GOT3 (cell line): Measurements from ENCODE around the gene RCSD1.

Source experiments
- DNase-seq: peaks from one replicate; lab custom pipeline; 2025; ENCODE audit warnings: mixed read lengths; lab: John Stamatoyannopoulos, UW

Gene RCSD1

DNA sequence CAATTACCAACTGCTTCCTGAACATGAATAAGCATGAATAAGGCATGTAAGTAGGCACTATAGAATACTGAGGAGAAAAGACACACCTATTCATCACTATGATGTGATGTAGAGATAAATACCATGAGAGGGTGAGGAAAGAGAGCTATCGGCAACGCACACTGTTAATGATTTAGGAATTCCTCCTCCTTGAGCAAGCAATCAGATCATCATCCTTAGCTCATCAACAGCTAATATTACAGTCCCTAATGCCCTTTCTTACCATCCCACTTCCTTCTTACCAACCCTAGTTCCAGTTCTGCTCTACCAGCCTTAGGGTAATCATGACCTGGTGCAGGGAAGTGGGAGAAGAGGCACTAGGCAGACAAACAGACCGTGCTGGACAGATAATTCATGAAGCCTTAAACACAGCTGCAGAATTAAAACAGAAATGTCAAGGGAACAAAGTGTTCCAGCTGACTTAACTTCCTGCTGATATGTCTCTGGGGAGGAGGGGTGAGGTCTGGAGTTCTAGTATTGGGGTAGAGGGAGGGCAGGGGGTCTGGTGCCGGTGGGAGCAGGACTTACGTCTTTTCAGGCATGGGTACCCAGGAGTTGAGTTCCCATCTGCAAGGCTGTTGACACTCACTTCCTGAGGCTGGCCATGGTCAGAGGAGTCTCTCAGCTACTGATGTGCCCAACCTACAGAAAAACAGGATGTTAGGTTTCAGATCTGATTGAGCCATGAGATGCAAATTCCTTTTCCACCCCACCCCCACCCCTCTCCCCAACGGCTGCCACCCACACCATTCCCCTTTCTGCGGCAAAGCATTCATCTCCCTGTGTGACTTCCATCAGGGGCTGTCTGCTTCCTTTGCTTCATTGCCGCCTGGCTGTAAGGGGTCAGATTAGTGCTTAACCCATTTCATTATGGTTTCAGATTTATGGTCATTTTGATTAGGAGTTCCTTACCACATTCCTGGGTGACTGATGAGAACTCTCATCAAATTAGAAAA, 12.6 kb upstream of the RCSD1 start:
- DNase-seq: no peak

- no peak for DNase-seq
Observed at GRCh38 chr1:167618366-167618765, 11.7 kb upstream of the RCSD1 start.

- DNase-seq: no peak
Observed at GRCh38 chr1:167618789-167619188, 11.2 kb upstream of the RCSD1 start.

- DNase-seq: no peak
Observed at GRCh38 chr1:167620002-167620401, 10.0 kb upstream of the RCSD1 start.

GRCh38 chr1:167621780-167622313, 8.2 kb upstream of the RCSD1 start:
- no peak for DNase-seq

GRCh38 chr1:167623951-167624350, 6.1 kb upstream of the RCSD1 start:
- DNase-seq: no peak

DNA sequence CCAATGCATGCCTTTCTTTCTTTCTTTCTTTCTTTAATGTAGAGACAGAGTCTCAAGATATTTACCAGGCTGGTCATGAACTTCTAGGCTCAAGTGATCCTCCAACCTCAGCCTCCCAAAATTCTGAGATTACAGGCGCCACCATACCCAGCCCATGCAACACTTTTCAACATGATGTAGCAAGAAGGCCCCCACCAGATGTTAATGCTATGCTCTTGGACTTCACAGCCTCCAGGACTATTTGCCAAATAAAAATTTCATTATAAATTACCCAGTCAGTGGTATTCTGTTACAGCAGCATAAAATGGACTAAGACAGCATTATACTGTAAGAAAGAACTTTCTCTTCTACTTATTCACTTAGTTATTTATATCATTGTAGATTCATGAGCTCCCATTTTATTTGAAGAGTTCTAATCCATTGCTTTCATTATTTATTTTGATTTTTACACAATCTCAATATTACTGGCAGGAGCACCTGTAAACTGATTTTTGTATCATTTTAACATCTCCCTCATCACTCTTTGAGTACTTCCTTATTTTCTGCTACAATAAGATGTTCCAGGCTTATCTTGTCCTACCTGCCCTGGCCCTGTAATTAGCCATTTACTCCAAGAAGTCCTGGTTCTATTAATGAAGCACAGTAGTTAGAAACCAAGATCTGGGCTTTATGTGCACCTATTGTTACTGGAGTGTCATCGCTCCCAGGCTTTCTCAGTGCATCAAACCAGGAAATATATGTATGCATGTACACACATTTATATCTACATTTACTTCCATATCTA, 4.8 kb upstream of the RCSD1 start:
- no peak for DNase-seq

- DNase-seq: no peak
Observed at GRCh38 chr1:167627615-167627864, 2.5 kb upstream of the RCSD1 start.

DNA sequence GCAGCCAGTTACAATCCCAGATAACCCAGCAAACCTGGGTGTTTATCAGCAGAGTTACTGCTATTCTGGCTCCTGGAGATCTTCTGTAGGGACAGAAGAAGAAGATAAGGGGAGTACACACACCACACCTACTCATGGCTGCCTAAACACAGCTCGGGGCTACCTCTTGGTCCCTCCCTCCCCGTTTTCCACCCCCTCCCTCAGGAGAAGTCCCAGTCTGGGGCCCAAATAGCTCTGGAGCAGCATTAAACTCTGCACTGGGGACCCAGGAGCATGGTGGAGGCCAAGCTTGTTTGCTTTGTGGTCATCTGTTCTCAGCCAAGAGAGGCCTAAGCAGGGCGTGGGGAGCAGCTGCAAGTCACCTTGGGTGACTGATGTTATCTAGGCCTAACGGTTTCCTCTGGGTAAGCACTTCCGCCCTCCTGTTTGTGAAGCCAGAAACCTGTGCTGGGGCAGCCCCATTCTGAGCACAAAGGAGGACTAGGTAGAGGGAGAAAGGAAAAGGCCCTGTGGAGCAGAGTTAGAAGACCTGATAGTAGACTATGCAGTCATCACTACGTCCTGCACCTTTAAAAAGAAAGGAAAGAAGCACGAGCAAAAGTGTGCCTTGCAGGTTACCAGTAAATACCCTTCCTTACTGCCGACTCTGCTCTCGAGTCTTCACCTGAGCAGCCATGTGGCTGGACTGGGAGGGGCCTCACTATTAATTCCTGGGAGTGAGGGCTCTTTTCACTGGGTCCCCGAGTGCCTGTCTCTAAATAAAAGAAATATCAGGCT, 2.0 kb upstream of the RCSD1 start:
- DNase-seq: no peak

GRCh38 chr1:167628741-167629515, 1.1 kb upstream of the RCSD1 start:
- no peak for DNase-seq

GRCh38 chr1:167630568-167631385, 745 bp downstream of the RCSD1 start:
- no peak for DNase-seq

GRCh38 chr1:167631386-167631935, 1.4 kb downstream of the RCSD1 start:
- no peak for DNase-seq

DNA sequence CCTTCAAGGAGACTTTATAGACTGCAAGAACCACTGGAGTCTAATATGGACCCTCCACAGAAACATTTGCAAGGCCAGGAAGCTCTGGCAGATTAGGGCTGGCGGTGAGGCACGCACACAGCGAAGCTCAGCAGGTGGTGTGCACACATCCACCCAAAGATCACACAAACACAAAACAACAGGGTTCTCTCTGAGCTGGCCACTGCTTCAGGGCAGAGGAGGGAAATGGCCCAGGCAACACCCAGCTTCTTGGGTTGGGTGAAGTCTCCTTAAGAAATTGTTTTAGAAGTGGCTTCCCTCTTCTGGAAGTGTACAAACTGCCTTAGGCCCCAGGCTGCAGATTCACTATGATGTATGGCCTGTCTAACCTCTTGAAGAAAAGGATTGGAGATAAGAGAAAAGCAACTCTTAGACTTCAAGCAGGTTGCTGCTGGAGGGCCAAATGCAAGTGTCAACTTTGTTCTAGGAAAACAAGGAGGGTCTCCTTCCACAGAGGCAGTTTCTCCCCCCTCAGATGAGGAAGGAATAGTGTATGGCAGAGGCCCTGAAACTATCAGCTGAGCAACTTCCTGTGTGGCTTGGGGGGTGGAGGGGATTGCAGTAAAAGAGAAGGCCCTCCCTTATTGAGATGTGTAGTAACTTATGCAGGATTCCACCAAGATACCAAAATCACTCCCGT, 2.0 kb downstream of the RCSD1 start:
- DNase-seq: no peak

DNA sequence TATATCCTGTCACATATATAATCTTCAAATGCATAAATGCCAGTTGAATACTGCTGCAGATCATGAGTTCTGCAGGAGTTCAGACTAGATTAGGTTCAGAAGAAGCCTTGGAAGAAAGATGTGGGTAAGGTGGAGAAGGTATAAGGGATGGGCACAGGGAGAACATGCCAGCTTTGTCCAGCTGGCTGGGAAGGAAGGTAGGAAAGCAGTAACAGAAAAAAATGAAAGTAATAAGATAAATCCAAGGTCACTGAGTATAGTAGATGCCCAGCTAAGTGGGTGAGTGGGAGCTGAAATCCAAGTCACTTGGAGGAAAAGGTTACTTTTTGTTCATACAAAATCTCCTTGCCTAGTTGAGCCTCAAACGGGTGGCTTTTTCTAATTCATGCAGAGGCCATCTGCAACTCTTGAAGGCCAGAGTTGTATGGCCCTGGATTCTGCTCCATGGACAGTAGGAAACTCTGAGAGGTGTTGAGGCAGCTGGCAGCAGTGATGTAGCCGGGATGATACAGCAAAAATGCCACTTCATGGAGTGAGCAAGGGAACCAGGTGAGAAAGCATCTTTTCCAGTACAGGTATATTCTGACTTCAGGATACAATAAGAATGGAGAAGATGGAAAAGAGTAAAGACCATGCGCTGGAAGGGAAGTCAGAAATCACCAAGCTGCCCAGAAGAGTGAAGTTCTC, 3.4 kb downstream of the RCSD1 start:
- DNase-seq: no peak

DNA sequence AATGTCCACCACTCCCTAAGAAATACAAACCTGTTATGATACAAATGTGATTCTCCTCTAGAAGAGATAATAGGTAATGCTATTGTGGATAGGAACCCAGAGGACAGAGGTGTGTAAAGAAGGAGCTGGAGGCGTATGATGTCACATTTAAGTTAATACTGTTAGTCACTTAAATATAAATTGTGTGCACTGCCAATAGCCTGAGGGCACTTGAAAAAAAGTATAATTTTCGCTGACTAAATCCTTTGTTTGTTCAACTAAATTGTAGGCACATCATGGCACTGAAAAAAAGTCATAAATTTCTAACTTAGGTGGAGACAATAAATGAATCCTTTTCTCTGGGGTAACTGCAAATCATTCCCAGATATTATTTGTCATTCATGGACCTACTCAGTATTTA, 4.4 kb downstream of the RCSD1 start:
- no peak for DNase-seq

GRCh38 chr1:167635156-167635648, 5.2 kb downstream of the RCSD1 start:
- no peak for DNase-seq

GRCh38 chr1:167635941-167636340, 5.9 kb downstream of the RCSD1 start:
- DNase-seq: no peak

DNA sequence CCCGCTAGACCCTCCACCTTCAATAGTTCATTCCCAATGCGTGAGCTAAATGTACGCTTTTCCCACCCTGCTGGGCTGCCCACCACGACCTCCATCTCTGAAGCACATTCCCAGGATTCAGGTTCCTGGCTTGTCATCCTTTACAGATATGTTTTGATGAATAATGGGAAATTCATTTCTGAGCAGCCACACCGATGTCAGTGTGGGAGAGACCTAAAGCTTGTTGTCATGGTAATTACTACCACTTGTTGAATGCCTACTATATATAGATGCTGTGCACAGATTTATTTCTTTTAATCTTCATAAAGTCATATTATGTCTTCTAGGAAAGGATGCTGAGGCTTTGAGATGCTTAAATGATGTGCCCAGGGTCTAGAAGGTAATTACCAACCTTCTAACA, 8.0 kb downstream of the RCSD1 start:
- no peak for DNase-seq

- DNase-seq: no peak
Observed at GRCh38 chr1:167640051-167640450, 10.0 kb downstream of the RCSD1 start.
